ENCODE measurements around the gene ABHD6. TPM values are rescaled to one million over a fixed set of nuclear protein-coding genes. Genes with fewer than 3 reads are reported as not detected.

Gene ABHD6
- total and polyA plus RNA-seq, 9 of the 15 experiments (the other 6 are each of a cell fraction or from before 2014, with no cell fraction given), result 0.53 to 3.6 (median 2.5) TPM

GRCh38 chr3:58323529-58324390 is 86.2 kb downstream of the ABHD6 start (continued):
- TF ChIP-seq FOSL1 (tag; conservative IDR thresholded peaks at IDR 0.05), result no peak
- TF ChIP-seq RBM25 (IDR thresholded peaks at IDR 0.05; ENCODE audit: low read depth, low read length, severe bottlenecking), result no peak

- intact Hi-C loops (cut with micrococcal nuclease) (loop anchor here (5.0 kb wide), 1 partner anchor 208 kb away; no protein-coding TSS in a partner anchor), in situ Hi-C loops (cut with MboI) (loop anchor here (5.0 kb wide), 1 partner anchor 88 kb away; no protein-coding TSS in a partner anchor)
- WGBS (ENCODE audit: insufficient coverage, low coverage, missing lambda C conversion rate), result 75% methylated on average over 7 of the region's 7 CpGs
- no peak overlapping the region for H2AFZ ChIP-seq (ENCODE audit: low read depth, low read length)
- no peaks in the 10 kb centered on the region for H3K79me2 ChIP-seq (ENCODE audit: control insufficient read depth, insufficient read depth, low read length)
- H3K9me1 ChIP-seq (ENCODE audit: control insufficient read depth, insufficient read depth, low read length), result no peaks in the 10 kb centered on the region
- H3K36me3 ChIP-seq (ENCODE audit: control insufficient read depth, insufficient read depth, low read length), result peaks cover 9% of the 10 kb centered on the region; the same call in 1 of the 3 replicates
- TF ChIP-seq ZNF318 (IDR thresholded peaks at IDR 0.05; ENCODE audit: borderline replicate concordance in 1 of 2, low read depth in 1 of 2), result no peak
- TF ChIP-seq SMARCA4 (IDR thresholded peaks at IDR 0.05), result peak; percentile 5; the same call in 1 of the 2 replicates
- no peak overlapping the region for H3K4me3 ChIP-seq
- ChIA-PET POLR2A (interaction anchor here (0.6 to 2.4 kb wide), 4 partner anchors 11 to 19 kb away, joined by 3 to 9 read pairs (median 4); partner anchors contain the start of genes HTD2 and RPP14), CTCF (ENCODE audit: low intra/inter-chr PET ratio) (no interaction called here)
- H3K27me3 ChIP-seq (ENCODE audit: control insufficient read depth in 2 of 2, insufficient read depth in 2 of 2, low read length in 2 of 2), result no peaks in the 10 kb centered on the region
- no peak overlapping the region for H3K4me2 ChIP-seq (ENCODE audit: insufficient read depth, low read length)
- H3K9me3 ChIP-seq (replicated peaks; ENCODE audit: control insufficient read depth, insufficient read depth, low read depth, low read length), result no peaks in the 10 kb centered on the region
- DNase-seq (ENCODE audit: extremely low read depth in 1 of 4, low spot score in 3 of 4) (no peak), FAIRE-seq (no peak), ATAC-seq (no peak)
- no peaks in the 10 kb centered on the region for H4K20me1 ChIP-seq (replicated peaks; ENCODE audit: control insufficient read depth, insufficient read depth, low read length)
- no peak overlapping the region for H3K27ac ChIP-seq (ENCODE audit: extremely low read depth, low read depth, low read length)
- H3K9ac ChIP-seq (ENCODE audit: insufficient read depth in 1 of 2, low read depth in 2 of 2, low read length in 2 of 2), result no peak overlapping the region
- no TSS peak for BruUV-seq (replicated peaks)
- H3K4me1 ChIP-seq (replicated peaks in 1 of 2; ENCODE audit: control insufficient read depth in 2 of 2, insufficient read depth in 2 of 2, low read length in 2 of 2), result peaks cover 9 to 18% of the 10 kb centered on the region in 2 experiments; a peak in 4 of 5 replicates
Observed at GRCh38 chr3:58324391-58325390, 87.1 kb downstream of the ABHD6 start.

All from K562 (cell line).